ENCODE measurements around the gene SLC26A11.

Gene SLC26A11

GRCh38 chr17:80289616-80290015 lies 69.4 kb downstream of the SLC26A11 start:
- peaks cover 42% of the 10 kb centered on the region for H3K4me1 ChIP-seq
- no peak for TF ChIP-seq Cebpa-rat (IDR thresholded peaks at IDR 0.05)
- H4K20me1 ChIP-seq = peaks cover 42% of the 10 kb centered on the region
- H3K4me2 ChIP-seq = peak overlapping the region; percentile 72
- H3K36me3 ChIP-seq = peaks cover 92% of the 10 kb centered on the region
- no peaks in the 10 kb centered on the region for H3K9me3 ChIP-seq
- peak overlapping the region; percentile 38; the same call in 1 of the 2 replicates for H3K9ac ChIP-seq
- 0 out of 2 replicates have a peak overlapping the region, but pooled peaks have one; percentile 7 for H3K4me3 ChIP-seq
- H3K27ac ChIP-seq = peak overlapping the region; percentile 78
- no peaks in the 10 kb centered on the region for H3K27me3 ChIP-seq

- H4K20me1 ChIP-seq = peaks cover 42% of the 10 kb centered on the region
- H3K4me2 ChIP-seq = peak overlapping the region; percentile 72
- H3K27me3 ChIP-seq = no peaks in the 10 kb centered on the region
- no peaks in the 10 kb centered on the region for H3K9me3 ChIP-seq
- peaks cover 92% of the 10 kb centered on the region for H3K36me3 ChIP-seq
- peaks cover 39% of the 10 kb centered on the region for H3K4me1 ChIP-seq
- H3K4me3 ChIP-seq = 0 out of 2 replicates have a peak overlapping the region, but pooled peaks have one; percentile 7
- TF ChIP-seq Cebpa-rat (IDR thresholded peaks at IDR 0.05) = no peak
- peak overlapping the region; percentile 78; the same call in 1 of the 2 replicates for H3K27ac ChIP-seq
- no peak overlapping the region for H3K9ac ChIP-seq
These were observed 69.9 kb downstream of the SLC26A11 start for GRCh38 chr17:80290156-80290555.

DNA sequence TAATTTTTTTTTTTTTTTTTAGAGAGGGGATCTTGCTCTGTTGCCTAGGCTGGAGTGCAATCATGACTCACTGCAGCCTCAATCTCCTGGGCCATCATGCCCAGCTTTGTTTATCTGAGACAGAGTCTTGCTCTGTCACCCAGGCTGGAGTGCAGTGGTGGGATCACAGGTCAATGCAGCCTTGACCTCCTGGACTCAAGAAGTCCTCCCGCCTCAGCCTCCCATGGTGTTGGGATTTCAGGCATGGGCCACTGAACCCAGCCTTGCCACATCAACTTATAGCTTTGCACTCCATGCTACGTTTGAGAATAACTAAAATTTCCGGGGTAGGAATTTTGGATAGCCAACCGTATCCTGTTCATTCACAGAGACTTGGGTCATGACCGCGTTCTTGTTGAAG lies 71.0 kb downstream of the SLC26A11 start:
- Histone ChIP-seq H3K4me3 (no peak overlapping the region), H3K36me3 (peaks cover 92% of the 10 kb centered on the region), H3K9me3 (no peaks in the 10 kb centered on the region), H4K20me1 (peaks cover 35% of the 10 kb centered on the region), H3K4me2 (no peak overlapping the region), H3K4me1 (peaks cover 39% of the 10 kb centered on the region), H3K27me3 (no peaks in the 10 kb centered on the region), H3K9ac (no peak overlapping the region), H3K27ac (no peak overlapping the region)
- no peak for TF ChIP-seq Cebpa-rat (IDR thresholded peaks at IDR 0.05)

- H3K36me3 ChIP-seq = peaks cover 93% of the 10 kb centered on the region
- no peak for TF ChIP-seq Cebpa-rat (IDR thresholded peaks at IDR 0.05)
- no peak overlapping the region for H3K9ac ChIP-seq
These were observed 71.7 kb downstream of the SLC26A11 start for GRCh38 chr17:80291691-80292487.

DNA sequence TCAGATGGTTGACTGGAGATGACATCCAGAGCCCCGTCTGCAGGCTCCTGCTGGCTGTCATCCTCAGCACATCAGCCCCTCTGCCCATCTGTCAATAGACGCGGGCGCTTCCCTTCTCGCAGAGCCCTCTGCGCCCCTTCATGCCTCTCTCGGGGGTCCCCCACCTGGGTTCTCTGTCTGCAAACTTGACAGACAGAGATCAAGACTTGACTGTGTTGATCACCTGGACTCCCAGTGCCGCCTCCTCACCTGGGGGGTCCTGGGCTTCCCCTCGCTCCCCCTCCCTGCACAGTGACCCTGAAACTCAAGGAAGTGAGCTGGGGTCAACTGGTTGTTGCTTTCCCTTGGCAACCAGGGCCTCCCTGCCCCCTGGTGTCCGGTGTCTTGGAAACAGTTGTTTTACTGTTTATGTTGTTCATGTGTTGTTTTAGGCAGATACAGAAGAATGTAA lies 72.3 kb downstream of the SLC26A11 start:
- no peak for TF ChIP-seq Cebpa-rat (IDR thresholded peaks at IDR 0.05)
- Histone ChIP-seq H3K9me3 (no peaks in the 10 kb centered on the region), H3K4me1 (peaks cover 33% of the 10 kb centered on the region), H3K9ac (no peak overlapping the region), H3K27me3 (no peaks in the 10 kb centered on the region), H3K4me3 (no peak overlapping the region), H3K27ac (no peak overlapping the region), H3K4me2 (no peak overlapping the region), H3K36me3 (peaks cover 96% of the 10 kb centered on the region), H4K20me1 (peaks cover 27% of the 10 kb centered on the region)

More at GRCh38 chr17:80291691-80292487, 71.7 kb downstream of the SLC26A11 start:
- no peak overlapping the region for H3K4me3 ChIP-seq
- peaks cover 39% of the 10 kb centered on the region for H3K4me1 ChIP-seq
- H3K27ac ChIP-seq = no peak overlapping the region
- H3K27me3 ChIP-seq = no peaks in the 10 kb centered on the region
- peaks cover 29% of the 10 kb centered on the region for H4K20me1 ChIP-seq
- H3K9me3 ChIP-seq = no peaks in the 10 kb centered on the region
- H3K4me2 ChIP-seq = no peak overlapping the region

DNA sequence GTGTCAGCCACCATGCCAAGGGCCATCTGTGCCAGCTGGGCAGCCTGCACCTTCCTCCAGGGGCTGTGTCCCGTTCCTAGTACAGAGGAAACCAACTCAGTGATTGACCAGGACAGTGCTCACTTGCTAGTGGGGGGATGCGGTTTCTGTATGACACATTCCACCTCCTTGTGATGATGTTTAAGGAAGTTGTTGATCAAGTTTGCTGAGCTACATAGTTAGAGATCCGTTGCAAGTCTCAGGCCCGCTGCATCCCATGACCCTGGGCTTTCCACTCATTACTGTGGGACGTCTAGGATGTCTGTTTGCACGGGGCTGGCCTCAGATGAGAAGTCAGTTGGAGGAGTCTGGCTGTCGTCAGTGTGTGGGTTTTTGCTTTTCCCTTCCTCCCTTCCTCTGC lies 74.0 kb downstream of the SLC26A11 start:
- H3K36me3 ChIP-seq = peaks cover 98% of the 10 kb centered on the region
- no peak overlapping the region for H3K9ac ChIP-seq
- peaks cover 27% of the 10 kb centered on the region for H4K20me1 ChIP-seq
- no peak overlapping the region for H3K4me3 ChIP-seq
- H3K4me2 ChIP-seq = no peak overlapping the region
- no peak overlapping the region for H3K27ac ChIP-seq
- no peak for TF ChIP-seq Cebpa-rat (IDR thresholded peaks at IDR 0.05)
- no peaks in the 10 kb centered on the region for H3K27me3 ChIP-seq
- H3K4me1 ChIP-seq = peaks cover 16% of the 10 kb centered on the region
- H3K9me3 ChIP-seq = no peaks in the 10 kb centered on the region; the same call in 1 of the 2 replicates

GRCh38 chr17:80294653-80295052 lies 74.4 kb downstream of the SLC26A11 start:
- no peak overlapping the region for H3K4me3 ChIP-seq
- no peak for TF ChIP-seq Cebpa-rat (IDR thresholded peaks at IDR 0.05)
- peaks cover 100% of the 10 kb centered on the region for H3K36me3 ChIP-seq
- H3K9me3 ChIP-seq = peaks cover 2% of the 10 kb centered on the region
- H3K27ac ChIP-seq = no peak overlapping the region
- no peak overlapping the region for H3K4me2 ChIP-seq
- peaks cover 12% of the 10 kb centered on the region for H3K4me1 ChIP-seq
- no peak overlapping the region for H3K9ac ChIP-seq
- H4K20me1 ChIP-seq = peaks cover 26% of the 10 kb centered on the region
- H3K27me3 ChIP-seq = no peaks in the 10 kb centered on the region

GRCh38 chr17:80295146-80295545 lies 74.9 kb downstream of the SLC26A11 start:
- TF ChIP-seq Cebpa-rat (IDR thresholded peaks at IDR 0.05) = no peak
- Histone ChIP-seq H3K4me3 (no peak overlapping the region), H3K36me3 (peaks cover 100% of the 10 kb centered on the region), H3K4me2 (no peak overlapping the region), H3K9me3 (peaks cover 7% of the 10 kb centered on the region), H4K20me1 (peaks cover 21% of the 10 kb centered on the region), H3K27me3 (no peaks in the 10 kb centered on the region), H3K4me1 (peaks cover 8% of the 10 kb centered on the region), H3K27ac (no peak overlapping the region), H3K9ac (no peak overlapping the region)

GRCh38 chr17:80295559-80295958 lies 75.3 kb downstream of the SLC26A11 start:
- H4K20me1 ChIP-seq = peaks cover 20% of the 10 kb centered on the region
- H3K9me3 ChIP-seq = peaks cover 12% of the 10 kb centered on the region
- H3K27ac ChIP-seq = no peak overlapping the region
- no peak for TF ChIP-seq Cebpa-rat (IDR thresholded peaks at IDR 0.05)
- H3K36me3 ChIP-seq = peaks cover 100% of the 10 kb centered on the region
- no peak overlapping the region for H3K9ac ChIP-seq
- no peak overlapping the region for H3K4me3 ChIP-seq
- peaks cover 8% of the 10 kb centered on the region for H3K4me1 ChIP-seq
- no peaks in the 10 kb centered on the region for H3K27me3 ChIP-seq
- H3K4me2 ChIP-seq = no peak overlapping the region

DNA sequence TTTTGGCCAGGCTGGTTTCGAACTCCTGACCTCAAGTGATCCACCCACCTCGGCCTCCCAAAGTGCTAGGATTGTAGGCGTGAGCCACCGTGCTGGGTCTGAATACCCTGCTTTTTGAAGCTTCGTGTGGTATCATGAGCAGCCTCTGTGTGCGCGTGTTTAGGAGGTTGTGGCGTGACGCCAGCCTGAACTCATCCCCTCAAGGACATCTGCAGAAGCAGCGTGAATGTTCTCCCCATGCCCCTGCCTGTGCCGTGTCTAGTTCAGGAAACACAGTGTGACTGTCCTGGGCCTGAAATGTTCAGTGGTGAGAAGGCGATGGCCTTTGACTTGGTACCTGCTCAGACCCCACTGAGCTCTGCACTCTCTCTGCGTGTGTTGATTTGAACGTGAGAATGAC lies 76.0 kb downstream of the SLC26A11 start:
- H3K4me2 ChIP-seq = no peak overlapping the region
- TF ChIP-seq Cebpa-rat (IDR thresholded peaks at IDR 0.05) = no peak
- peaks cover 18% of the 10 kb centered on the region for H3K9me3 ChIP-seq
- H3K27me3 ChIP-seq = no peaks in the 10 kb centered on the region
- peaks cover 100% of the 10 kb centered on the region for H3K36me3 ChIP-seq
- H3K9ac ChIP-seq = no peak overlapping the region
- peaks cover 20% of the 10 kb centered on the region for H4K20me1 ChIP-seq
- no peak overlapping the region for H3K4me3 ChIP-seq
- no peak overlapping the region for H3K27ac ChIP-seq
- peaks cover 8% of the 10 kb centered on the region for H3K4me1 ChIP-seq

All from BLaER1 (cell line).